CD14-positive monocyte (primary cell): Measurements from ENCODE around the gene VEPH1. TPM values are rescaled to one million over a fixed set of nuclear protein-coding genes. Genes with fewer than 3 reads are reported as not detected.

Experiments used
- DNase-seq, 3 donors: peaks; one replicate each; pipeline ENCODE4 v3.0.0-alpha.2; 2011 to 2022
- H2AFZ ChIP-seq: 2 replicates; pipeline ENCODE4 v1.6.0; 2012; ENCODE audit warnings: mild to moderate bottlenecking, low read depth, low read length, inconsistent platforms; ENCODE audit not compliant: insufficient read depth, poor library complexity, severe bottlenecking
- H3K27ac ChIP-seq, 2 donors: 1 replicate in 1 of 2; 2 replicates in 1 of 2; pipeline ENCODE4 v1.5.1; 2012 to 2013; ENCODE audit warnings: low read length in 2 of 2, control low read depth in 1 of 2, inconsistent platforms in 1 of 2, low read depth in 1 of 2, mild to moderate bottlenecking in 1 of 2
- H3K27me3 ChIP-seq, 2 donors: one replicate each; pipeline versions ENCODE4 v1.6.0 to v1.6.1; 2011 to 2013; ENCODE audit warnings: low read length in 2 of 2; ENCODE audit not compliant: control insufficient read depth in 2 of 2, insufficient read depth in 2 of 2
- H3K36me3 ChIP-seq, 2 donors: replicated peaks in 1 of 2; 1 replicate in 1 of 2; 2 replicates in 1 of 2; pipeline versions ENCODE4 v1.5.1 to v1.6.1; 2012 to 2013; ENCODE audit warnings: low read length in 2 of 2, control low read depth in 1 of 2, inconsistent platforms in 1 of 2, mild to moderate bottlenecking in 1 of 2; ENCODE audit not compliant: insufficient read depth in 2 of 2, control insufficient read depth in 1 of 2
- H3K4me1 ChIP-seq, 2 donors: 1 replicate in 1 of 2; 2 replicates in 1 of 2; pipeline versions ENCODE4 v1.5.1 to v1.6.1; 2012 to 2013; ENCODE audit warnings: low read length in 2 of 2, control low read depth in 1 of 2, inconsistent platforms in 1 of 2, mild to moderate bottlenecking in 1 of 2, moderate library complexity in 1 of 2; ENCODE audit not compliant: insufficient read depth in 2 of 2, control insufficient read depth in 1 of 2
- H3K4me2 ChIP-seq: replicated peaks from 2 replicates; pipeline ENCODE3; 2012; ENCODE audit warnings: low read length, moderate library complexity, mild to moderate bottlenecking; ENCODE audit not compliant: poor library complexity, severe bottlenecking; ENCODE audit errors: extremely low read depth
- H3K4me3 ChIP-seq, 3 experiments: fragments of 200-600 bp in 1 of 3; sonication (generic) in 1 of 3; replicated peaks in 1 of 3; 1 replicate in 2 of 3; 2 replicates in 1 of 3; pipeline ENCODE4 v1.5.1; 2011 to 2013; ENCODE audit warnings: low read length in 3 of 3, mild to moderate bottlenecking in 3 of 3, control low read depth in 2 of 3, low read depth in 2 of 3, inconsistent platforms in 1 of 3, moderate library complexity in 1 of 3
- H3K79me2 ChIP-seq: 2 replicates; pipeline ENCODE4 v1.6.0; 2012; ENCODE audit warnings: mild to moderate bottlenecking, control low read depth, inconsistent platforms, low read length, moderate library complexity; ENCODE audit not compliant: insufficient read depth
- H3K9ac ChIP-seq: 2 replicates; pipeline ENCODE4 v1.6.0; 2017; ENCODE audit warnings: low read length, mild to moderate bottlenecking; ENCODE audit not compliant: insufficient read depth, poor library complexity, severe bottlenecking
- H3K9me3 ChIP-seq, 2 donors: replicated peaks in 1 of 2; 1 replicate in 1 of 2; 2 replicates in 1 of 2; pipeline versions ENCODE4 v1.5.1 to v1.6.1; 2012 to 2013; ENCODE audit warnings: low read length in 2 of 2, control low read depth in 1 of 2; ENCODE audit not compliant: control insufficient read depth in 1 of 2, insufficient read depth in 1 of 2
- H4K20me1 ChIP-seq: 2 replicates; pipeline ENCODE4 v1.6.0; 2012; ENCODE audit warnings: mild to moderate bottlenecking, low read length, control low read depth, moderate library complexity; ENCODE audit not compliant: insufficient read depth
- H3K27ac Mint-ChIP-seq, 7 donors: one replicate each; pipeline ENCODE4 v1.8.0; 2020; ENCODE audit warnings: mild to moderate bottlenecking in 7 of 7, mixed read lengths in 7 of 7, moderate library complexity in 6 of 7, inconsistent platforms in 2 of 7
- H3K27me3 Mint-ChIP-seq, 3 donors: one replicate each; pipeline ENCODE4 v1.8.0; 2021 to 2022; ENCODE audit warnings: low read depth in 3 of 3, mild to moderate bottlenecking in 3 of 3, mixed read lengths in 3 of 3, moderate library complexity in 3 of 3, inconsistent platforms in 1 of 3
- H3K36me3 Mint-ChIP-seq, 2 donors: one replicate each; pipeline ENCODE4 v1.8.0; 2020; ENCODE audit warnings: mixed read lengths in 2 of 2, inconsistent platforms in 1 of 2, mild to moderate bottlenecking in 1 of 2
- H3K4me1 Mint-ChIP-seq: one replicate; pipeline ENCODE4 v1.8.0; 2020; ENCODE audit warnings: mild to moderate bottlenecking, mixed read lengths
- H3K4me3 Mint-ChIP-seq, 2 donors: one replicate each; pipeline ENCODE4 v1.8.0; 2020; ENCODE audit warnings: mild to moderate bottlenecking in 2 of 2, mixed read lengths in 2 of 2, moderate library complexity in 1 of 2
- H3K9me3 Mint-ChIP-seq, 7 donors: one replicate each; pipeline ENCODE4 v1.8.0; 2020 to 2022; ENCODE audit warnings: mixed read lengths in 7 of 7, mild to moderate bottlenecking in 6 of 7, moderate library complexity in 6 of 7, inconsistent platforms in 2 of 7
- WGBS: methylation state at CpG from one replicate; pipeline ENCODE4 v1.1.5; 2013; ENCODE audit warnings: missing lambda C conversion rate; ENCODE audit not compliant: insufficient coverage; 5-methylcytosine and 5-hydroxymethylcytosine counted together
- intact Hi-C, 2 donors: fragments of 100-400 bp; cut with micrococcal nuclease; formaldehyde crosslinking; loops; one replicate each; pipeline versions ENCODE4 v1.15.0 to v1.15.1; 2023
- polyA plus RNA-seq, 3 donors: library from polyadenylated mRNA; depleted of rRNA in 1 of 3; unstranded in 2 of 3; stranded (reverse) in 1 of 3; fragments of 300-500 nt in 2 of 3; fragments of >200 nt in 1 of 3; fragmentation: Illumina TruSeq in 2 of 3; gene quantifications; 1 replicate in 2 of 3; 2 replicates in 1 of 3; pipeline ENCODE4 v1.2.3, GENCODE V29; 2012 to 2021
- TF ChIP-seq, protein P1 (sequence below): fragments of 200-600 bp; IDR thresholded peaks from one replicate; pipeline ENCODE4 v1.8.0; 2022; ENCODE audit warnings: antibody characterized with exemption, mild to moderate bottlenecking

The VEPH1 gene
- polyA plus RNA-seq, 3 donors = 0.44 TPM; not detected in 2

DNA sequence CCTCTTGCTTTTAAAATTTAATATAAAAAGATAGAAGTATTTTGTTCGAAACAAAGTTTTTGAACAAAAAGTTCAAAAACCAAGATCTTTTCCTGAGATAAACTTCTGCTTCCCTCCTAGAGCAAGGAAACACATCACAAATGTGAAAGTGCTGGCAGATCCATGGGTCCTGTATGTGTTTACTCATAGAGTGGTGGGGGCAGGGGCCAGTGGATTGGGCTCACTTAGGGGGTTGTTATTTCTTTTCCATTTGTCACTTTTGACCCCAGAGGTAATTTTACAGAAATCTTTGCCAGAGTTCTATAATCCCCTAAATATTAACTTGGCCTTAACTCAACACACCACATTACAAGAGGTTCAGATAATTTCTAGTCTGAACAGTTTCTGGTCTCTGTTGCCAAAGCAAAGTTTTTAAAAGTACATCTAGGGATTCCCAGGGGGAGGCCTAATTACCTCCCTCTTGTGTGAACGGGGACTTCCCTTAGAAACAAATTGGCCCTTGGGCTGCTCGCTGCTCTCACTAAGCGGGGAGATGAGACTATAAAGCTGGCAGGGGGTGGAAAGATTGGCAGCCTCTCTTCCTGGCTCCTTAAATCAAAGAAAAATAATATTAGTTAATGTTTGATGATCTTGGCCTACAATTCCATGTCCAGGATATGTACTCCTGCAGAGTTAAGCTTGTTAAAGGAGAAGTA is 133.3 kb downstream of the VEPH1 start:
- no peak overlapping the region for H3K27ac Mint-ChIP-seq
- H2AFZ ChIP-seq = no peak overlapping the region
- no peak overlapping the region for H3K4me3 Mint-ChIP-seq
- no peaks in the 10 kb centered on the region for H3K4me1 Mint-ChIP-seq
- H3K27me3 Mint-ChIP-seq = peaks cover 0 to 1% (median 0%) of the 10 kb centered on the region in 3 donors
- TF ChIP-seq, protein P1, sequence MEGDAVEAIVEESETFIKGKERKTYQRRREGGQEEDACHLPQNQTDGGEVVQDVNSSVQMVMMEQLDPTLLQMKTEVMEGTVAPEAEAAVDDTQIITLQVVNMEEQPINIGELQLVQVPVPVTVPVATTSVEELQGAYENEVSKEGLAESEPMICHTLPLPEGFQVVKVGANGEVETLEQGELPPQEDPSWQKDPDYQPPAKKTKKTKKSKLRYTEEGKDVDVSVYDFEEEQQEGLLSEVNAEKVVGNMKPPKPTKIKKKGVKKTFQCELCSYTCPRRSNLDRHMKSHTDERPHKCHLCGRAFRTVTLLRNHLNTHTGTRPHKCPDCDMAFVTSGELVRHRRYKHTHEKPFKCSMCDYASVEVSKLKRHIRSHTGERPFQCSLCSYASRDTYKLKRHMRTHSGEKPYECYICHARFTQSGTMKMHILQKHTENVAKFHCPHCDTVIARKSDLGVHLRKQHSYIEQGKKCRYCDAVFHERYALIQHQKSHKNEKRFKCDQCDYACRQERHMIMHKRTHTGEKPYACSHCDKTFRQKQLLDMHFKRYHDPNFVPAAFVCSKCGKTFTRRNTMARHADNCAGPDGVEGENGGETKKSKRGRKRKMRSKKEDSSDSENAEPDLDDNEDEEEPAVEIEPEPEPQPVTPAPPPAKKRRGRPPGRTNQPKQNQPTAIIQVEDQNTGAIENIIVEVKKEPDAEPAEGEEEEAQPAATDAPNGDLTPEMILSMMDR = no peak
- H3K36me3 Mint-ChIP-seq = no peaks in the 10 kb centered on the region
- H3K9ac ChIP-seq = no peak overlapping the region
- no peak overlapping the region for H3K27ac ChIP-seq
- no peak overlapping the region for H3K4me2 ChIP-seq
- intact Hi-C loops = no loop called here
- no peaks in the 10 kb centered on the region for H3K79me2 ChIP-seq
- H3K4me1 ChIP-seq = no peaks in the 10 kb centered on the region
- no peaks in the 10 kb centered on the region for H3K27me3 ChIP-seq
- no CpG with 5 or more reads among the region's 4 CpGs for WGBS
- H3K9me3 ChIP-seq = no peaks in the 10 kb centered on the region
- peaks cover 0 to 1% (median 0%) of the 10 kb centered on the region in 7 donors for H3K9me3 Mint-ChIP-seq
- H3K36me3 ChIP-seq = no peaks in the 10 kb centered on the region
- DNase-seq = no peak
- no peaks in the 10 kb centered on the region for H4K20me1 ChIP-seq
- no peak overlapping the region for H3K4me3 ChIP-seq

DNA sequence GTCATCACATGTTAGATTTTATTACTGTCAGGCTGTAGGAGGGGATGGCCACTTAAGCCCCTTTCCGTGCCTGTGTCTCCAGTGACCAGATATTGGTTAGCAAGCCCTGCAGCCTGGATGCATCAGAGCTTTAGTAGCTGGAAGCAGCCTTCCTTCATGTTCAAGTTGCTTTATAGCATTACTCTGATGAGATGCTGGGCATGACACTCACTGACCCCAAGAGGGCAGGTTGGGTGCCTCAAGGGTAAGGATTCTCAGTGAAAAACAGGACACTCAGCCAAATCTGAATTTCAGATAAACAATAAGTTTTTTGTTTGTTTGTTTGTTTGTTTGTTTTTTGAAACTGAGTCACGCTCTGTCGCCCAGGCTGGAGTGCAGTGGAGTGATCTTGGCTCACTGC is 135.0 kb downstream of the VEPH1 start:
- TF ChIP-seq, protein P1 = no peak
- WGBS = 100% methylated on average over 2 of the region's 3 CpGs
- H3K79me2 ChIP-seq = no peaks in the 10 kb centered on the region
- no peak overlapping the region for H3K9ac ChIP-seq
- H3K4me2 ChIP-seq = no peak overlapping the region
- intact Hi-C loops = no loop called here
- no peaks in the 10 kb centered on the region for H3K4me1 ChIP-seq
- H2AFZ ChIP-seq = no peak overlapping the region
- no peak for DNase-seq
- Mint-ChIP-seq H3K27ac (no peak overlapping the region), H3K27me3 (peaks cover 0 to 1% (median 0%) of the 10 kb centered on the region in 3 donors), H3K9me3 (peaks cover 0 to 1% (median 0%) of the 10 kb centered on the region in 7 donors), H3K36me3 (no peaks in the 10 kb centered on the region), H3K4me3 (no peak overlapping the region), H3K4me1 (no peaks in the 10 kb centered on the region)
- no peak overlapping the region for H3K27ac ChIP-seq
- no peaks in the 10 kb centered on the region for H3K9me3 ChIP-seq
- H3K36me3 ChIP-seq = no peaks in the 10 kb centered on the region
- no peak overlapping the region for H3K4me3 ChIP-seq
- no peaks in the 10 kb centered on the region for H4K20me1 ChIP-seq
- H3K27me3 ChIP-seq = no peaks in the 10 kb centered on the region
